PFSK-1 (cell line): ENCODE results near the gene SLFN12L.
A peak's percentile ranks its signal among the peaks of the same experiment; 100 is the strongest.

ENCODE experiments used
- FOXP2 ChIP-seq: optimal IDR thresholded peaks from 2 replicates; pipeline ENCODE3; 2011; ENCODE audit warnings: borderline replicate concordance, control low read depth, inconsistent platforms; ENCODE audit not compliant: insufficient read depth; ENCODE audit errors: extremely low read length, extremely low read depth
- POLR2AphosphoS5 ChIP-seq: IDR thresholded peaks from 2 replicates; pipeline ENCODE4 v1.6.1; 2012; ENCODE audit warnings: low read depth, mild to moderate bottlenecking, control low read depth, low read length, moderate library complexity
- SIN3A ChIP-seq: IDR thresholded peaks from 2 replicates; pipeline ENCODE4 v1.6.1; 2012; ENCODE audit warnings: mild to moderate bottlenecking, low read length, moderate library complexity, borderline replicate concordance; ENCODE audit not compliant: insufficient read depth
- TAF1 ChIP-seq: IDR thresholded peaks from 2 replicates; pipeline ENCODE4 v1.6.1; 2012; ENCODE audit warnings: low read length, control low read depth, borderline replicate concordance; ENCODE audit not compliant: insufficient read depth
- TF ChIP-seq, protein P1 (sequence below), 2 experiments: IDR thresholded peaks; 2 replicates each; pipeline versions ENCODE4 v1.6.1 to v1.8.0; 2011 to 2012; ENCODE audit warnings: low read depth in 2 of 2, low read length in 2 of 2, control low read depth in 1 of 2, inconsistent platforms in 1 of 2, mild to moderate bottlenecking in 1 of 2, moderate library complexity in 1 of 2; ENCODE audit not compliant: insufficient read depth in 1 of 2

Gene SLFN12L

DNA sequence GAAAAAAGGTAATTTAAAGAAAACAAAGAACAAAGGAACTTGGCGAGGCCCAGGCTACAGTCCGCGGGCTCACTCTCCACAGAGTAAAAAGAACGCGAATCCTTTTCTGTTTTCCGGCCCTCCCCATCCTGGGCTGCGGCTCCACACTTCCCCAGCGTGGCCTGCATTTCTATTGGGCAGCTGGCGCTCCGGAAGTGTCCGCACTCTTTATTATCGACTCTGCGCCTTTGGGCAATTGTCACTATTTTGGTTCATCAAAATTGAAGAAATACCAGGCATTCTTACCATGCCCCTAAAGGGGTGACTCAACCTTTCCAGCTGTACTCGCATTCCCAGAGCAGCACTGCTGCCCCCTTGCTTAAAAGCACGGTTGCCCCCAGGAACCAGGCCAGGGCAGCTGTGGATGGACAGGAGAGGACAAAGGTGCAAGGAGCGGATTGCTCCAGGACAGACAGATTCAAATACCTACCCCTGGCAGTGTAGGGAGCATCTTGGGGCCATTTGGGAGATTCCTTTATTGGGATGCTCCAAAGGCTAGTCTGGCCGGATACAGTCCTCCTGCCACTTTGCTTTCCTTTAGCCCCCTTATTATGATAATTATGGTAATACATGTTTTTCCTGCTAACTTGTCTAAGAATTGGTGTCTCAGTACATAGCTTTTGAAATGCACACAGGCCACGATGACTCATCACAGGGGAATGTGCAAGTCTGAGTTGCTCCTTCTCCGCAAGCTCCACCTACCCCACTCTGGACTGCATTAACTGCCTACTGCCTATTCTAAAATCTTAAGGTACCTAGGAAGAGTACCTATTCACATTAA, 104.2 kb downstream of the SLFN12L start:
- TF ChIP-seq SIN3A: no peak
- no peak; the same call in 1 of the 2 replicates for TF ChIP-seq POLR2AphosphoS5
- TF ChIP-seq TAF1: no peak
- TF ChIP-seq, protein P1, sequence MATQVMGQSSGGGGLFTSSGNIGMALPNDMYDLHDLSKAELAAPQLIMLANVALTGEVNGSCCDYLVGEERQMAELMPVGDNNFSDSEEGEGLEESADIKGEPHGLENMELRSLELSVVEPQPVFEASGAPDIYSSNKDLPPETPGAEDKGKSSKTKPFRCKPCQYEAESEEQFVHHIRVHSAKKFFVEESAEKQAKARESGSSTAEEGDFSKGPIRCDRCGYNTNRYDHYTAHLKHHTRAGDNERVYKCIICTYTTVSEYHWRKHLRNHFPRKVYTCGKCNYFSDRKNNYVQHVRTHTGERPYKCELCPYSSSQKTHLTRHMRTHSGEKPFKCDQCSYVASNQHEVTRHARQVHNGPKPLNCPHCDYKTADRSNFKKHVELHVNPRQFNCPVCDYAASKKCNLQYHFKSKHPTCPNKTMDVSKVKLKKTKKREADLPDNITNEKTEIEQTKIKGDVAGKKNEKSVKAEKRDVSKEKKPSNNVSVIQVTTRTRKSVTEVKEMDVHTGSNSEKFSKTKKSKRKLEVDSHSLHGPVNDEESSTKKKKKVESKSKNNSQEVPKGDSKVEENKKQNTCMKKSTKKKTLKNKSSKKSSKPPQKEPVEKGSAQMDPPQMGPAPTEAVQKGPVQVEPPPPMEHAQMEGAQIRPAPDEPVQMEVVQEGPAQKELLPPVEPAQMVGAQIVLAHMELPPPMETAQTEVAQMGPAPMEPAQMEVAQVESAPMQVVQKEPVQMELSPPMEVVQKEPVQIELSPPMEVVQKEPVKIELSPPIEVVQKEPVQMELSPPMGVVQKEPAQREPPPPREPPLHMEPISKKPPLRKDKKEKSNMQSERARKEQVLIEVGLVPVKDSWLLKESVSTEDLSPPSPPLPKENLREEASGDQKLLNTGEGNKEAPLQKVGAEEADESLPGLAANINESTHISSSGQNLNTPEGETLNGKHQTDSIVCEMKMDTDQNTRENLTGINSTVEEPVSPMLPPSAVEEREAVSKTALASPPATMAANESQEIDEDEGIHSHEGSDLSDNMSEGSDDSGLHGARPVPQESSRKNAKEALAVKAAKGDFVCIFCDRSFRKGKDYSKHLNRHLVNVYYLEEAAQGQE (IDR thresholded peaks at IDR 0.05; ENCODE audit: insufficient read depth in 1 of 2, low read depth in 2 of 2, low read length in 2 of 2): no peak
- no peak for TF ChIP-seq FOXP2

DNA sequence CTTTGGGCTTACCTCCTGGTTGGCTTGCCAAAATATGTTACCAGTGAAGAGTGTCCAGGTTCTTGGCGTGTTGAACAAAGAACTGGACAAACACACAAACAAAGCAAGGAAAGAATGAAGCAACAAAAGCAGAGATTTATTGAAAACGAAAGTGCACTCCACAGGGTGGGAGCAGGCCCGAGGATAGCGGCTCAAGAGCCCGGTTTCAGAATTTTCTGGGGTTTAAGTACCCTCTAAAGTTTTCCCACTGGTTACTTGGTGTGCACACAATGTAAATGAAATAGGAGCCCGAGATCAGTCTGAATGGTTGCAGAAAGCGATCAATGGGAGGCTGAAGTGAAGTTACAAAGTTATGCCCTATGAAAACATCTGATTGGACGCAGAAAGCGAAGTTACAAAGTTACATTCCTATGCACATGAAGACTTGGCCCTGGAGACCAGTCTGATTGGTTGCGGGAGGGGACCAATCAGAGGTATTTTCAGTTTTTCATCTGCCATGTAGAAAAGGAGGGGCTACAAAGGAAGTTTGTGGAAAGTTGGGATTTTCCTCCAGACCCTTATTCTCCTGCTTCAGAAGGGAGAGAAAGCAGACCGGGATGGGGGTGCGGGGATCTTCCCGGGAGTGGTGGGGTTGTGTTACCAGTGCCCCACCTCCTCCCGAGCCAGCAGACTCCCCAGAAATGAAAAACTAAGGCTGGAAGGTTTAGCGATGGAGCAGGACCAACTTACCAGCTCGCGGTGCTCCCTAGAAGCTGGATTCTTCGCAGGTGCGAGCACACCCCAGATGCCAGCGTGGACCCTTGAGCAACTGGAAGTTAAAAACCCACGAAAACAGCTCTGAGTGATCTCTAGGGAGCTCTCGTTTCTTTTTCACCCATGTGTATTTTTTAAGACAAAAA, 105.1 kb downstream of the SLFN12L start, which contains the start of gene SLFN12:
Gene SLFN12, minus strand, starts transcription at position 325 of the 899 bp plus-strand sequence. CDS start 9,472 bp downstream, outside the sequence.
- TF ChIP-seq, protein P1 (IDR thresholded peaks at IDR 0.05; ENCODE audit: insufficient read depth in 1 of 2, low read depth in 2 of 2, low read length in 2 of 2): no peak
- peak; percentile 74; the same call in 1 of the 2 replicates for TF ChIP-seq TAF1
- peak; percentile 93 for TF ChIP-seq POLR2AphosphoS5
- 0 out of 2 replicates have a peak, but pooled peaks have one; percentile 21 for TF ChIP-seq SIN3A
- no peak for TF ChIP-seq FOXP2

DNA sequence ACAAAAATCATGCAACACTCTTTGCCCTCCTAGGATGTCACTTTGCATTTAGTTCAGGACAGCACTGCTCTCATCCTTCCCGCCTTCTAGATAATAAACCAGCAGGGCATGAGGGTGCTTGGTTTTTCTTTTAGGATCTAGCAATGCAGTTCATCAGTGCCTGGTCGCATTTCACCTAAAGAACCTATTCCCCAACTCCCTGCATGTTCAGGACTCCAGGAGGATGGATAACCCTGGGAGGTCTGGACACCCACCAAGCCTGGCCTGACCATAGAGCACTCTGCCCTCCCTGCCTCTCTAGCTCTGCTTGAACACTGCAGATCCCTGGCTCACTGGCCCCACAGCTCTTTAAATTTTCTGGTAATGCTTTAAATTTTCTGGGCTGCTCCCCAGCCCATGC, 107.8 kb downstream of the SLFN12L start:
- TF ChIP-seq POLR2AphosphoS5 (no peak), FOXP2 (no peak), TAF1 (no peak)

DNA sequence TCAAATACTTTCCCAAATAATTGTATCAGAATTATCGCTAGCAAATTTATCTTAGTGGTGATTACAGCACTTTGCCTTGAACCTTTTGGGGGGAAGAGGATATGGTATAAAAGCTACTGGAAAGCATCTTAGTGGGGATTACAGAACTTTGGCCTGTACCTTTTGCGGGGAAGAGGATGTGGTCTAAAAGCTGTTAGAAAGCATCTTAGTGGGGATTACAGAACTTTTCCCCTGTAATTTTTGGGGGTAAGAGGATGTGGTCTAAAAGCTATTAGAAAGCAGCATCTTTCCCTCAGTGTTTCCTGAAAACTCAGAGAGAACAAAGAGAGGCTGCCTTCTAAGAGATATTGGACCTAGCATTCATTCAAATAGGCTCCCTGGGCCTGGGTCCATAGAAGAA, 109.2 kb downstream of the SLFN12L start:
- TF ChIP-seq SIN3A (no peak), FOXP2 (no peak), POLR2AphosphoS5 (no peak), TAF1 (no peak)
- TF ChIP-seq, protein P1 (IDR thresholded peaks at IDR 0.05; ENCODE audit: insufficient read depth in 1 of 2, low read depth in 2 of 2, low read length in 2 of 2): no peak

DNA sequence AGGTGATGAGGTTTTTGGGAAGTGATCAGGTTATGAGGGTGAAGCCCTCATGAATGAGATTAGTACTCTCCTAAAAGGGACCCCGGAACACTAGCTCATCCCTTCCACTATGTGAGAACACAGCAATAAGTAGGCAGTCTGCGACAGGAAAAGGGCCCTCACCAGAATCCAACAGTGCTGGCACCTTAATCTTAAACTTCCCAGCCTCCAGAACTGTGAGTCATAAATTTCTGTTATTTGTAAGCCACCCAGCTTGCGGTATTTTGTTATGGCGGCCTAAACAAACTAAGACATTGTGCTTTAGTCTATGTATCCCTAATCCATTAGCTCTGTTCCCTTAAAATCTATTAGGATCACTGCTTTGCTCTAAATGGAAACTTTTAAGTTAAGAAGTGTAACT, 113.7 kb downstream of the SLFN12L start:
- no peak for TF ChIP-seq TAF1
- no peak for TF ChIP-seq SIN3A
- TF ChIP-seq POLR2AphosphoS5: no peak
- TF ChIP-seq, protein P1 (IDR thresholded peaks at IDR 0.05; ENCODE audit: insufficient read depth in 1 of 2, low read depth in 2 of 2, low read length in 2 of 2): no peak
- TF ChIP-seq FOXP2: no peak
